22Rv1 (cell line): Measurements from ENCODE around the gene PON1.

Source experiments
- H3K27ac ChIP-seq: fragments of 450-650 bp; 2 replicates; pipeline ENCODE4 v1.5.1; 2017
- CTCF ChIP-seq: fragments of 450-650 bp; IDR thresholded peaks from 2 replicates; pipeline ENCODE4 v1.5.1; 2017; ENCODE audit warnings: mild to moderate bottlenecking
- ZFX ChIP-seq: fragments of 450-650 bp; IDR thresholded peaks from 2 replicates; pipeline ENCODE4 v1.6.1; 2017; ENCODE audit warnings: antibody characterized with exemption, borderline replicate concordance

PON1 gene

GRCh38 chr7:95279417-95279816 is 44.9 kb downstream of the PON1 start:
- TF ChIP-seq ZFX (no peak), CTCF (no peak)
- no peak overlapping the region for H3K27ac ChIP-seq

GRCh38 chr7:95276114-95276513 is 48.2 kb downstream of the PON1 start:
- TF ChIP-seq CTCF, result no peak
- no peak for TF ChIP-seq ZFX
- no peak overlapping the region for H3K27ac ChIP-seq

GRCh38 chr7:95269640-95270039 is 54.7 kb downstream of the PON1 start:
- TF ChIP-seq ZFX (no peak), CTCF (no peak)
- no peak overlapping the region for H3K27ac ChIP-seq

- no peak for TF ChIP-seq CTCF
- no peak for TF ChIP-seq ZFX
- H3K27ac ChIP-seq, result no peak overlapping the region
Measured at GRCh38 chr7:95267754-95268153, 56.6 kb downstream of the PON1 start.

- TF ChIP-seq CTCF (no peak), ZFX (no peak)
- no peak overlapping the region for H3K27ac ChIP-seq
Measured at GRCh38 chr7:95265634-95266033, 58.7 kb downstream of the PON1 start.

- no peak overlapping the region for H3K27ac ChIP-seq
- TF ChIP-seq CTCF, result no peak
- TF ChIP-seq ZFX, result no peak
Measured at GRCh38 chr7:95264363-95264891, 59.9 kb downstream of the PON1 start.

GRCh38 chr7:95263785-95264362 is 60.5 kb downstream of the PON1 start:
- H3K27ac ChIP-seq, result no peak overlapping the region
- TF ChIP-seq CTCF (no peak), ZFX (no peak)
